Glutamatergic neuron (in vitro differentiated cells): ENCODE data around the gene FLVCR2. TPM values are rescaled to one million over a fixed set of nuclear protein-coding genes. Genes with fewer than 3 reads are reported as not detected.

Source experiments
- DNase-seq: peaks from one replicate; pipeline ENCODE4 v3.0.0; 2022
- H3K27ac Mint-ChIP-seq: one replicate; pipeline ENCODE4 v1.8.0; 2020; ENCODE audit warnings: mild to moderate bottlenecking, mixed read lengths, inconsistent platforms; ENCODE audit not compliant: unreplicated experiment
- H3K27me3 Mint-ChIP-seq: one replicate; pipeline ENCODE4 v1.8.0; 2020; ENCODE audit warnings: mild to moderate bottlenecking, moderate library complexity, mixed read lengths, inconsistent platforms; ENCODE audit not compliant: unreplicated experiment
- H3K36me3 Mint-ChIP-seq: one replicate; pipeline ENCODE4 v1.8.0; 2020; ENCODE audit warnings: mild to moderate bottlenecking, mixed read lengths, inconsistent platforms; ENCODE audit not compliant: unreplicated experiment
- H3K4me1 Mint-ChIP-seq: one replicate; pipeline ENCODE4 v1.8.0; 2020; ENCODE audit warnings: mild to moderate bottlenecking, low read depth, mixed read lengths, inconsistent platforms; ENCODE audit not compliant: unreplicated experiment
- H3K4me3 Mint-ChIP-seq: one replicate; pipeline ENCODE4 v1.8.0; 2020; ENCODE audit warnings: mild to moderate bottlenecking, mixed read lengths, inconsistent platforms; ENCODE audit not compliant: unreplicated experiment
- H3K9me3 Mint-ChIP-seq: one replicate; pipeline ENCODE4 v1.8.0; 2020; ENCODE audit warnings: mild to moderate bottlenecking, moderate library complexity, mixed read lengths, inconsistent platforms; ENCODE audit not compliant: unreplicated experiment
- CTCF ChIP-seq: fragments of 200-600 bp; sonication (generic); IDR thresholded peaks from one replicate; pipeline ENCODE4 v1.5.0; 2021; ENCODE audit not compliant: partially characterized antibody, unreplicated experiment
- total RNA-seq: library from RNA; stranded (reverse); fragmentation: NEBNext Ultra II Directional; extraction: Animal tissue kit (Norgen Biotek cat#: 25700); gene quantifications from one replicate; pipeline ENCODE4 v1.2.1, GENCODE V29; 2021; ENCODE audit not compliant: unreplicated experiment

The FLVCR2 gene
- total RNA-seq, 1 donor from 2014 or later, result not detected

- Mint-ChIP-seq H3K9me3 (peaks cover 1% of the 10 kb centered on the region), H3K27ac (no peak overlapping the region), H3K4me3 (no peak overlapping the region), H3K36me3 (no peaks in the 10 kb centered on the region), H3K4me1 (no peaks in the 10 kb centered on the region), H3K27me3 (peaks cover 1% of the 10 kb centered on the region)
- TF ChIP-seq CTCF, result no peak
- no peak for DNase-seq
These were observed 35.8 kb upstream of the FLVCR2 start for GRCh38 chr14:75542588-75543091.

- Mint-ChIP-seq H3K27ac (no peak overlapping the region), H3K4me1 (no peaks in the 10 kb centered on the region), H3K9me3 (peaks cover 1% of the 10 kb centered on the region), H3K4me3 (no peak overlapping the region), H3K36me3 (no peaks in the 10 kb centered on the region), H3K27me3 (peaks cover 3% of the 10 kb centered on the region)
- DNase-seq, result no peak
- no peak for TF ChIP-seq CTCF
These were observed 35.2 kb upstream of the FLVCR2 start for GRCh38 chr14:75543253-75543652.

- DNase-seq, result no peak
- H3K27me3 Mint-ChIP-seq, result peaks cover 4% of the 10 kb centered on the region
- H3K36me3 Mint-ChIP-seq, result no peaks in the 10 kb centered on the region
- no peak overlapping the region for H3K27ac Mint-ChIP-seq
- TF ChIP-seq CTCF, result no peak
- H3K4me1 Mint-ChIP-seq, result no peaks in the 10 kb centered on the region
- H3K4me3 Mint-ChIP-seq, result no peak overlapping the region
- peaks cover 1% of the 10 kb centered on the region for H3K9me3 Mint-ChIP-seq
These were observed 34.6 kb upstream of the FLVCR2 start for GRCh38 chr14:75543786-75544185.

GRCh38 chr14:75545907-75546306 is 32.5 kb upstream of the FLVCR2 start:
- DNase-seq, result no peak
- H3K4me1 Mint-ChIP-seq, result no peaks in the 10 kb centered on the region
- TF ChIP-seq CTCF, result no peak
- H3K36me3 Mint-ChIP-seq, result no peaks in the 10 kb centered on the region
- no peak overlapping the region for H3K4me3 Mint-ChIP-seq
- H3K9me3 Mint-ChIP-seq, result peaks cover 3% of the 10 kb centered on the region
- H3K27ac Mint-ChIP-seq, result no peak overlapping the region
- peaks cover 4% of the 10 kb centered on the region for H3K27me3 Mint-ChIP-seq

- H3K27ac Mint-ChIP-seq, result no peak overlapping the region
- H3K9me3 Mint-ChIP-seq, result peaks cover 3% of the 10 kb centered on the region
- H3K4me3 Mint-ChIP-seq, result no peak overlapping the region
- H3K27me3 Mint-ChIP-seq, result peaks cover 4% of the 10 kb centered on the region
- DNase-seq, result no peak
- no peaks in the 10 kb centered on the region for H3K4me1 Mint-ChIP-seq
- TF ChIP-seq CTCF, result no peak
- H3K36me3 Mint-ChIP-seq, result no peaks in the 10 kb centered on the region
These were observed 30.7 kb upstream of the FLVCR2 start for GRCh38 chr14:75547552-75548250.
